Adrenal gland (tissue), 12 donors: Measurements from ENCODE around the gene FMNL2. TPM values are rescaled to one million over a fixed set of nuclear protein-coding genes. Genes with fewer than 3 reads are reported as not detected.

Source experiments
- DNase-seq, 7 donors: peaks; one replicate each; pipeline ENCODE4 v3.0.0-alpha.2; 2019 to 2020
- H3K27ac ChIP-seq, 5 donors: fragments of 200-600 bp; sonication (generic) in 4 of 5; 1 replicate in 3 of 5; 2 replicates in 2 of 5; pipeline versions ENCODE4 v1.5.1 to v1.8.0; 2016 to 2020; ENCODE audit warnings: mild to moderate bottlenecking in 1 of 5
- H3K27me3 ChIP-seq: fragments of 200-600 bp; 2 replicates; pipeline ENCODE4 v1.8.0; 2021
- H3K36me3 ChIP-seq, 2 donors: fragments of 200-600 bp; replicated peaks in 1 of 2; 1 replicate in 1 of 2; 2 replicates in 1 of 2; pipeline versions ENCODE4 v1.5.1 to v1.8.0; 2018 to 2022
- H3K4me1 ChIP-seq, 2 donors: fragments of 200-600 bp; replicated peaks in 1 of 2; 1 replicate in 1 of 2; 2 replicates in 1 of 2; pipeline versions ENCODE4 v1.5.1 to v1.8.0; 2018 to 2021
- H3K4me3 ChIP-seq, 4 donors: fragments of 200-600 bp; sonication (generic) in 3 of 4; one replicate each; pipeline ENCODE4 v1.5.1; 2016 to 2018
- H3K9me3 ChIP-seq, 3 donors: fragments of 200-600 bp; sonication (generic) in 1 of 3; replicated peaks in 1 of 3; 1 replicate in 2 of 3; 2 replicates in 1 of 3; pipeline versions ENCODE4 v1.5.1 to v1.8.0; 2016 to 2021
- CTCF ChIP-seq, 6 experiments: fragments of 450-650 bp in 4 of 6; fragments of 200-600 bp in 2 of 6; sonication (generic) in 1 of 6; IDR thresholded peaks; 1 replicate in 5 of 6; 2 replicates in 1 of 6; pipeline versions ENCODE4 v1.5.1 to v1.8.0; 2016 to 2021; ENCODE audit warnings: antibody characterized with exemption in 6 of 6, mild to moderate bottlenecking in 2 of 6, moderate library complexity in 1 of 6
- POLR2A ChIP-seq, 2 donors: fragments of 450-650 bp; IDR thresholded peaks; one replicate each; pipeline ENCODE4 v1.6.1; 2017; ENCODE audit warnings: antibody characterized with exemption in 2 of 2, mild to moderate bottlenecking in 2 of 2, moderate library complexity in 1 of 2
- WGBS, 4 donors: extraction: QIAGEN DNeasy Blood & Tissue Kit in 2 of 4; methylation state at CpG; one replicate each; pipeline versions ENCODE4 v1.1.5 to v1.1.7; 2013 to 2017; 5-methylcytosine and 5-hydroxymethylcytosine counted together
- intact Hi-C, 2 donors: fragments of 100-400 bp; cut with DNase I; formaldehyde crosslinking; loops; one replicate each; pipeline versions ENCODE4 v1.14.1 to v1.15.0; 2022 to 2023
- polyA plus RNA-seq, 3 donors: library from polyadenylated mRNA; stranded (reverse); fragments of 200-250 nt in 2 of 3; fragments of 350-450 nt in 1 of 3; fragmentation: Illumina TruSeq in 1 of 3; extraction: RNeasy Lipid Tissue Mini Kit (QIAGEN cat#74804) in 1 of 3; gene quantifications; one replicate each; pipeline ENCODE4 v1.2.3, GENCODE V29; 2013 to 2014
- total RNA-seq, 9 donors: library from RNA; depleted of rRNA in 4 of 9; stranded (reverse); fragments of >200 nt in 4 of 9; fragments of 120-200 nt in 1 of 9; fragmentation: NEBNext Ultra II Directional in 1 of 9; extraction: Animal tissue kit (Norgen Biotek cat#: 25700) in 1 of 9; gene quantifications; one replicate each; pipeline versions ENCODE4 v1.1.0 to v1.2.4, GENCODE V29; 2013 to 2023
- donor health status: healthy with polysubstance abuse.
- donor health status: Bipolar disorder and iron deficiency.
- donor health status: DM: yes; HTN: yes; CAD: no.
- donor health status: DM: no; HTN: no; CAD: no.
- donor health status: DM: no; HTN: no; CAD: no.
- donor health status: DM: yes; HTN: yes; CAD: no.

Gene FMNL2
- total and polyA plus RNA-seq, 12 donors, result 23.5 to 54.2 (median 36.7) TPM

GRCh38 chr2:152602750-152603149 lies 267.8 kb downstream of the FMNL2 start:
- Histone ChIP-seq H3K27me3 (no peaks in the 10 kb centered on the region), H3K4me1 (no peaks in the 10 kb centered on the region), H3K4me3 (no peak overlapping the region), H3K27ac (no peak overlapping the region), H3K9me3 (no peaks in the 10 kb centered on the region), H3K36me3 (no peaks in the 10 kb centered on the region)
- no peak for TF ChIP-seq POLR2A (IDR thresholded peaks at IDR 0.05)
- no peak for TF ChIP-seq CTCF (IDR thresholded peaks at IDR 0.05)
- WGBS, 4 donors, result 90 to 95% (median 92%) methylated on average over 8 of the region's 8 CpGs
- intact Hi-C loops, result no loop called here
- no peak for DNase-seq

- Histone ChIP-seq H3K27ac (no peak overlapping the region), H3K4me1 (no peaks in the 10 kb centered on the region), H3K27me3 (no peaks in the 10 kb centered on the region), H3K36me3 (no peaks in the 10 kb centered on the region), H3K4me3 (no peak overlapping the region), H3K9me3 (no peaks in the 10 kb centered on the region)
- WGBS, 4 donors, result 95 to 100% (median 95%) methylated on average over 3 of the region's 3 CpGs
- intact Hi-C loops, result no loop called here
- no peak for DNase-seq
- no peak for TF ChIP-seq POLR2A (IDR thresholded peaks at IDR 0.05)
- no peak for TF ChIP-seq CTCF (IDR thresholded peaks at IDR 0.05)
These were observed 268.2 kb downstream of the FMNL2 start for GRCh38 chr2:152603166-152603565.

GRCh38 chr2:152606081-152606480 lies 271.1 kb downstream of the FMNL2 start:
- DNase-seq, result no peak

GRCh38 chr2:152606941-152607340 lies 272.0 kb downstream of the FMNL2 start:
- Histone ChIP-seq H3K36me3 (no peaks in the 10 kb centered on the region), H3K9me3 (no peaks in the 10 kb centered on the region), H3K27me3 (no peaks in the 10 kb centered on the region), H3K4me3 (no peak overlapping the region), H3K27ac (no peak overlapping the region), H3K4me1 (peaks cover 0 to 10% of the 10 kb centered on the region in 2 donors)
- DNase-seq, result no peak
- intact Hi-C loops, result no loop called here
- 44 to 52% (median 45%) methylated on average over 2 of the region's 2 CpGs for WGBS, 4 donors
- TF ChIP-seq POLR2A (IDR thresholded peaks at IDR 0.05) (no peak), CTCF (IDR thresholded peaks at IDR 0.05) (no peak)

More at GRCh38 chr2:152606081-152606480, 271.1 kb downstream of the FMNL2 start:
- intact Hi-C loops, result no loop called here
- Histone ChIP-seq H3K27ac (no peak overlapping the region), H3K27me3 (no peaks in the 10 kb centered on the region), H3K9me3 (no peaks in the 10 kb centered on the region), H3K4me3 (no peak overlapping the region), H3K4me1 (peaks cover 0 to 1% of the 10 kb centered on the region in 2 donors), H3K36me3 (no peaks in the 10 kb centered on the region)
- TF ChIP-seq POLR2A (IDR thresholded peaks at IDR 0.05), result no peak
- no peak for TF ChIP-seq CTCF (IDR thresholded peaks at IDR 0.05)
- WGBS, 4 donors, result 92 to 97% (median 96%) methylated on average over 1 of the region's 1 CpG
